Stimulated activated CD4-positive, alpha-beta T cell treated with anti-CD3 and anti-CD28 coated beads, TNF-alpha, amount 100 ng/mL, for 4 hours (primary cell): ENCODE data around the gene PRKAG2.

Experiments used
- DNase-seq, 3 experiments: peaks; one replicate each; pipeline ENCODE4 v3.0.0-alpha.2; 2020; ENCODE audit warnings: low read depth in 3 of 3

Gene PRKAG2

GRCh38 chr7:151679071-151679708 is 197.7 kb downstream of the PRKAG2 start:
- no peak for DNase-seq

GRCh38 chr7:151678227-151678604 is 198.7 kb downstream of the PRKAG2 start:
- DNase-seq, result no peak

GRCh38 chr7:151677581-151678226 is 199.2 kb downstream of the PRKAG2 start:
- DNase-seq, result no peak

- no peak for DNase-seq
Measured at GRCh38 chr7:151676759-151677158, 200.2 kb downstream of the PRKAG2 start.

GRCh38 chr7:151675196-151675920 is 201.6 kb downstream of the PRKAG2 start:
- no peak for DNase-seq

- no peak for DNase-seq
Measured at GRCh38 chr7:151674161-151674920, 202.6 kb downstream of the PRKAG2 start.

- DNase-seq, result no peak
Measured at GRCh38 chr7:151673216-151673615, 203.7 kb downstream of the PRKAG2 start.

- DNase-seq, result no peak
Measured at GRCh38 chr7:151672716-151673115, 204.2 kb downstream of the PRKAG2 start.

GRCh38 chr7:151671514-151671913 is 205.4 kb downstream of the PRKAG2 start:
- no peak for DNase-seq

- DNase-seq, result no peak
Measured at GRCh38 chr7:151669762-151670161, 207.2 kb downstream of the PRKAG2 start.

GRCh38 chr7:151666886-151667285 is 210.0 kb downstream of the PRKAG2 start:
- DNase-seq, result no peak

- DNase-seq, result no peak
Measured at GRCh38 chr7:151665368-151665767, 211.5 kb downstream of the PRKAG2 start.

GRCh38 chr7:151664268-151664667 is 212.6 kb downstream of the PRKAG2 start:
- no peak for DNase-seq

GRCh38 chr7:151663382-151664100 is 213.4 kb downstream of the PRKAG2 start:
- DNase-seq, result no peak

GRCh38 chr7:151662251-151662826 is 214.6 kb downstream of the PRKAG2 start:
- no peak for DNase-seq

GRCh38 chr7:151661587-151661986 is 215.3 kb downstream of the PRKAG2 start:
- DNase-seq, result no peak

GRCh38 chr7:151660141-151660540 is 216.8 kb downstream of the PRKAG2 start:
- no peak for DNase-seq

- DNase-seq, result no peak
Measured at GRCh38 chr7:151659219-151659618, 217.7 kb downstream of the PRKAG2 start.

GRCh38 chr7:151658778-151659177 is 218.1 kb downstream of the PRKAG2 start:
- no peak for DNase-seq

- DNase-seq, result no peak
Measured at GRCh38 chr7:151657173-151657572, 219.7 kb downstream of the PRKAG2 start.

- DNase-seq, result no peak
Measured at GRCh38 chr7:151655555-151655954, 221.4 kb downstream of the PRKAG2 start.
